Measurements from ENCODE around the gene RING1.

- TF ChIP-seq EZH2phosphoT487 (IDR thresholded peaks at IDR 0.05; ENCODE audit: insufficient read depth, low read depth) = no peak
- no peak for TF ChIP-seq EZH2 (IDR thresholded peaks at IDR 0.05; ENCODE audit: insufficient read depth, poor library complexity, severe bottlenecking)
Measured at GRCh38 chr6:33237741-33238140, 29.4 kb downstream of the RING1 start.
